ENCODE results near the gene ACBD4. TPM values are rescaled to one million over a fixed set of nuclear protein-coding genes. Genes with fewer than 3 reads are reported as not detected.

ACBD4 gene
- total and polyA plus RNA-seq, 2 of the 13 experiments (the other 11 are each of a cell fraction or from before 2014, with no cell fraction given): 16.1 to 26.9 TPM

- TF ChIP-seq PRDM10 (CRISPR knock-in tag; IDR thresholded peaks at IDR 0.05; ENCODE audit: low read depth) (no peak), ZNF235 (CRISPR knock-in tag; IDR thresholded peaks at IDR 0.05; ENCODE audit: borderline replicate concordance) (no peak), CSRNP2 (CRISPR knock-in tag; conservative IDR thresholded peaks at IDR 0.05; ENCODE audit: low read depth) (no peak), ZFX (CRISPR knock-in tag; IDR thresholded peaks at IDR 0.05; ENCODE audit: low read depth) (peak; percentile 80), SKIL (CRISPR knock-in tag; IDR thresholded peaks at IDR 0.05; ENCODE audit: borderline replicate concordance) (peak; percentile 85; the same call in 1 of the 2 replicates), PAX8 (CRISPR knock-in tag; IDR thresholded peaks at IDR 0.05; ENCODE audit: borderline replicate concordance) (no peak), ZNF83 (CRISPR knock-in tag; IDR thresholded peaks at IDR 0.05; ENCODE audit: borderline replicate concordance) (peak; percentile 50; the same call in 1 of the 2 replicates), ZNF749 (CRISPR knock-in tag; IDR thresholded peaks at IDR 0.05; ENCODE audit: borderline replicate concordance) (no peak), ZNF205 (CRISPR knock-in tag; IDR thresholded peaks at IDR 0.05) (no peak; the same call in 1 of the 2 replicates), ZBED4 (CRISPR knock-in tag; IDR thresholded peaks at IDR 0.05; ENCODE audit: borderline replicate concordance) (0 out of 2 replicates have a peak, but pooled peaks have one; percentile 54), ZFP1 (CRISPR knock-in tag; IDR thresholded peaks at IDR 0.05) (peak; percentile 53; the same call in 1 of the 2 replicates), FOXP4 (CRISPR knock-in tag; IDR thresholded peaks at IDR 0.05) (peak; percentile 93), ZNF776 (CRISPR knock-in tag; IDR thresholded peaks at IDR 0.05) (no peak)
Measured at GRCh38 chr17:45171338-45172231, 36.1 kb downstream of the ACBD4 start (continued).
